HG03139 (cell line): ENCODE results near the gene MRTO4.

Experiments used
- ATAC-seq: cut with Tn5 transposase; IDR thresholded peaks from one replicate; pipeline ENCODE4 v1.9.1; 2021; ENCODE audit not compliant: unreplicated experiment

MRTO4 gene

GRCh38 chr1:19308509-19308907 lies 56.9 kb downstream of the MRTO4 start:
- no peak for ATAC-seq

- no peak for ATAC-seq
These were observed 57.7 kb downstream of the MRTO4 start for GRCh38 chr1:19309123-19309813.
